Subcutaneous adipose tissue (tissue), 4 donors: ENCODE results near the gene TCP11. TPM values are rescaled to one million over a fixed set of nuclear protein-coding genes. Genes with fewer than 3 reads are reported as not detected.

Source experiments
- total RNA-seq, 4 donors: library from RNA; depleted of rRNA; stranded (reverse); fragments of >200 nt; gene quantifications; one replicate each; pipeline ENCODE4 v1.1.0, GENCODE V29; 2016
- TF ChIP-seq, protein P1 (sequence below): fragments of 450-650 bp; IDR thresholded peaks from one replicate; pipeline ENCODE4 v1.5.1; 2016; ENCODE audit warnings: low read depth, mild to moderate bottlenecking, control low read depth, antibody characterized with exemption, moderate library complexity

Gene TCP11
- total RNA-seq, 4 donors from 2014 or later, result not detected

DNA sequence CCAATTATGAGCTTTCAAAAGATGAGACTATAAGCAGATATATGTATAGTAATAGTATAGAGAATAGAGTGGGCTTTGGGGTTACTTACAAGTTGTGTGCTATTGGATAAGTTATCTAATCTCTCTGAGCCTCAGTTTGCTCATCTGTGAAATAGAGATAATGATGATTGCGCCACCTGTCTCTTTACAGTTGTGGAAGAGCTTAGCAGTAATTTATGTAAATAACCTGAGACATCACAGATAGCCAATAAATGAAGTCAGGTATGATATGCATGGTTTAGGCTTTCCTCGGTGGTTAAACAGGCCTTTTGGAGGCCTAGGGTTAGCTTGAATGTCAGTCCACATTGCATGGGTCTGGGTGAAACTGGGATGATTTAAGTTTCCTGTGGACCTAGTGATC, 42.8 kb upstream of the TCP11 start:
- TF ChIP-seq, protein P1, sequence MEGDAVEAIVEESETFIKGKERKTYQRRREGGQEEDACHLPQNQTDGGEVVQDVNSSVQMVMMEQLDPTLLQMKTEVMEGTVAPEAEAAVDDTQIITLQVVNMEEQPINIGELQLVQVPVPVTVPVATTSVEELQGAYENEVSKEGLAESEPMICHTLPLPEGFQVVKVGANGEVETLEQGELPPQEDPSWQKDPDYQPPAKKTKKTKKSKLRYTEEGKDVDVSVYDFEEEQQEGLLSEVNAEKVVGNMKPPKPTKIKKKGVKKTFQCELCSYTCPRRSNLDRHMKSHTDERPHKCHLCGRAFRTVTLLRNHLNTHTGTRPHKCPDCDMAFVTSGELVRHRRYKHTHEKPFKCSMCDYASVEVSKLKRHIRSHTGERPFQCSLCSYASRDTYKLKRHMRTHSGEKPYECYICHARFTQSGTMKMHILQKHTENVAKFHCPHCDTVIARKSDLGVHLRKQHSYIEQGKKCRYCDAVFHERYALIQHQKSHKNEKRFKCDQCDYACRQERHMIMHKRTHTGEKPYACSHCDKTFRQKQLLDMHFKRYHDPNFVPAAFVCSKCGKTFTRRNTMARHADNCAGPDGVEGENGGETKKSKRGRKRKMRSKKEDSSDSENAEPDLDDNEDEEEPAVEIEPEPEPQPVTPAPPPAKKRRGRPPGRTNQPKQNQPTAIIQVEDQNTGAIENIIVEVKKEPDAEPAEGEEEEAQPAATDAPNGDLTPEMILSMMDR, result no peak

DNA sequence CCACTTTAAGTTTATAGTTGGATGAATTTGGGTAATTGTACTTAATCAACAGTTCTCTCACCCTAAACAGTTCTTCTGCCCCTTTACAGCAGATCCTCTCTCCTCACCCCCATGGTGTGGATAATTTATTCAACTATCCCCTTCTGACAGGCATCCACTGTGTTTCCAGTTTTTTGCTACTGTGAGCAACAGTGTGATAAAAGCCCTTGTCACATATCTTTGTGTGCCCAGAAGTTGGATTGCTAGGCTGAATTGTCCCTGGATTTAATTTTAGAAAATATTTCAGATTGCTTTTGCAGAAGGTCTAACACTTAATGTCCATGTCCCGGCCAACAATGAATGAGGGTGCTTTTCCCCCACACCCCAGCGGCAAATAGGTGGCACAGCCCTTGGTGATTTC, 42.1 kb upstream of the TCP11 start:
- TF ChIP-seq, protein P1, result no peak

DNA sequence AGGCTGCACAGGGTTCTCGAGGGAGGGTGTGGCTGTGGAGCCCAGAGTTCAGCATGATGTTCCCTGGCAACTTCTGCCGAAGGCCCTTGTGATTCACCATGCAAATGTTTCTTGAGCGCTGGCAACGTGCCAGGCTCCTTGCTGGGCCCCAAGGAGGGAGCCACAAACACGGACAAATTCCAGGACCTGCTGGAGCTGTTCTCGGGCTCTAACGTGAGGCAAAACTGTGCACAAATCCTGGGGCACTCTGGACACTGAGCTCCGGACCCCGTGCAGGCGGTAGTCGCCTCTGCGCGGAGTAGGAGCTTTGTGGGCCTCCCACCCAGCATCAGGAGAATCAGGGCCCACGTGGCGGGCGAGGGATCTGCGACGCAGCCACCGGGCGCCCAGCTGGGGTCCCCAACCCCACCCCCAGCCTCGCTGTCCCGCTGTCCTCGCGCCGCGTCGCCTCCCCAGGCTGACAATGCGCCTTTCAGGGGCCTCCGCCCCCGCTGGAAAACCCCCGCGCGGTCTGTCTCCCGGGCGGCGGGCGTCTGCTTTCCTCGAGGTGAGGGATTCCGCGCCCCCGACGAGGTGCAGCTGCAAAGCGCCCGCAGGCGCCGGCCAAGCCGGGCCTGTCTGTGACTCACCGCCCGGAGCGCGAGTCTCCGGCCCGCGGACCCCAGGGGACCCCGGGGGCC, 40.9 kb upstream of the TCP11 start:
- TF ChIP-seq, protein P1, result no peak

DNA sequence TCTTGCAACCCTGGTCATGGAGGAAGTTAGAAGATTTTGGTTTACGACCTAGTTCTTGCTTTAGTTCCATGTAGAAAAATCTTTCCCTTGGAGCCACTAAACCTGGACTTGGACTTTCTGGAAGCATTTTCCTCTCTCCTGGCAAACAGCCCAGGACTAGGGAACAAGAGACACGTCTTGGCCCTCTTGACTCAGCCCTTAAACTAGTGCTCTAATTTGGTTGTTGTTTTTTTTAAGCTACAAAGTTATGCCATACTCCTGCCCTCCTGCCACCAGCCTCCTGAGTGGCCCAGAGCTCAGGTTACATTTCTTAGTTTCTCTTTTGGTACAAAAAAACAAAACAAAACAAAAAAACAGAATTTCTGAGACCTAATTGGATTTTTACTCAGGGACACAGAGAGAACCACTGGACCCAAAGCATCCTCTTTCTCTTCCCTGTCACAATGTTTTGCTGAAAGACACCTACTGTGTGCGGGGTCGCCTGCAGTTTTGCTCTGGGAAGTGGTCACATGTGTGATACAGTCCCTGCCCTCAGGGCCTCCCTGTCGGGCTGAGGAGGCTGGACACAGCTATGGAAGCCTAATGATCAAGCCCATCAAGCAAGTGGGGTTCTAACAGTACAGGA, 40.3 kb upstream of the TCP11 start:
- TF ChIP-seq, protein P1, result no peak

DNA sequence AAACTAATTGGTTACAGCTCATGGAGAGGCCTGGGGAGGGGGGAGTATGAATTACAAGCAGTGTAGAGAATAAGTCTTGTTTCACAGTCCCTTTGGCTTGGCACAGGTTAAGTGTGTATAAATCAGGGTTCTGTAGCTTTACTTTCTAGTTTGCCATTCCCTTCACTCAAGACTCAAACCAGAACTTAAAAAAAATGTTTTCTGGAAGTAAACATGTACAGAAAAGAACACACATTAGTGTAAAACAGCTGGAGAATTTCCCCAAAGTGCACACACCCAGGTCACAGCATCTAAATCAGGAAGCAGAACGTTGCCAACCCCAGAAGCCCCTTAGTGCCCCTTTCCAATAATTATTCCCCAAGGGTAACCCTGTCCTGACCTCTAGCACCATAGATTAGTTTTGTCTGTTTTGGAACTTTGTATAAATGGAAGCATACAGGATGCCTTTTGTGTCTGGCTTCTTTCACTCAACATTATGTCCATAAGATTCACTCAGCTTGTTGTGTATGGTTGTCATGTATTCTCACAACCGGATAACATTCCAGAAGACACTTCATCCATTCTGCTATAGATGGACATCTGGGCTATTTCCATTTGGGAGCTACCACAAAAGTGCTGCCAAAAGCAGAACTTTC, 38.9 kb upstream of the TCP11 start:
- TF ChIP-seq, protein P1, result no peak

DNA sequence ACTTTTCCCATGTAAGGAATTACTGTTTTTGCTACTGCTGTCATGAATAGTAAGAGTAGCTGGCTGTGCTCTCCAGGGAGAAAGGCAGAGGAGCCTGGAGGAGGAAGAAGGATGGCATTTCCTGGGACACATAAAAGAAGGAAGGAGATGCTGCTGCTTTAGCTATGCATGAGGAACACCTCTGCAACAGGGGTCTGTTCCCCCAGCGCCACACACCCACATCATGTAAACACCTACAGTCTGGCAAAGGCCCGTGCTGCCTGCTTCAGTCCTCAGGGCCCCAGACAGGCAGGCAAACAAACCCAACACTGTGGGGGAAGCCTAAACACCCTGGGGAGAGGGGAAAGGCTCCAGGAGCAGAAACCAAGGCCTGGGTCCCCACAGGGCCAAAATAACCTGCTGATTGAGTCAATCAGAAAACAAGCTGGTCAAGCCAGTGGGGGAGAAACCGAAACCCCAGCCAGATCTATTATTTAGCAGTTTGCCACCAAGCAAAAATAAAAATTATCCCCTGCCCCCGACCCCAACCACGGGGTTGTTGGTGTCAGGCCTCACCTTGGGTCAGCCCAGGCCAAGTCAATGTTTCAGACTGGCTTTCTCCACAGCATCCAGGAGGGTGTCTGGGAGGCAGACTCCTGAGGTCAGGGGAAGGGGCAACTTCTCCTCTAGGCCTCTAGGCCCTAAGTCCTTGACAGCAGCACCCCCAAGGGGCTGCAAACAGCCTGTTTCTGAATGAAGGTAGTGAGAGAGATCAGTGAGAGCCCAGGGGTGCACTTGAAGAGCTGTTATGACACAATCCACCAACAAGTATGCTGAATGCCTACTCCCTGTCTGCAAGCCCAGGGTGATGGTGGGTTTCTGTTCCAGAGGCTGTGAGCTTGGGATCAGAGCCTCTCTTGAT, 38.0 kb upstream of the TCP11 start:
- TF ChIP-seq, protein P1, result no peak
